Measurements from ENCODE around the gene YES1. TPM values are rescaled to one million over a fixed set of nuclear protein-coding genes. Genes with fewer than 3 reads are reported as not detected.

YES1 gene
- total and polyA plus RNA-seq, 2 donors (not counting 3 experiments of a cell fraction or from before 2014, with no cell fraction given), result 16.5 to 92.3 TPM

DNA sequence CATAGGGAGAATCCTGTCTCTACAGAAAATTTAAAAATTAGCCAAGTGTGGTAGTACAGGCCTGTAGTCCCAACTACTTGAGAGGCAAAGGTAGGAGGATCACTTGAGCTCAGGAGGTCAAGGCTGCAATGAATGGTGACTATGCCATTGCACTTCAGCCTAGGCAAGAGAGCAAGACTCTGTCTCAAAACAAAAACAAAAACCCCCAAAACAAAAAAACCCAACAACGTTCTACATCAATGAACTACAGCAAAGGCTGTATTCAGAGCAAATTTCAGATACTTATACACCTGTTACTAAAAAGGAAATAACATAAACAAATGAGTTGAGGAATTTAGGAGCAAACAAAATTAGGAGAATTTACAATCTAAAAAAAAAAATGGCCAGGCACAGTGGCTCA lies 22.6 kb downstream of the YES1 start:
- no TSS peak for BruUV-seq (replicated peaks)
- ChIA-PET POLR2A (no interaction called here), CTCF (interaction anchor here (1.4 kb wide), 1 partner anchor 41 kb away, joined by 4 read pairs; no protein-coding TSS in a partner anchor)
- no peaks in the 10 kb centered on the region for H3K9me1 ChIP-seq (replicated peaks; ENCODE audit: control insufficient read depth, extremely low read depth, insufficient read depth, low read length)
- no peaks in the 10 kb centered on the region for H3K9me3 ChIP-seq (replicated peaks; ENCODE audit: control insufficient read depth, insufficient read depth, low read length)
- dilution Hi-C loops (cut with MboI; ENCODE audit: extremely low pct_ligation_motif_present, low sequenced_read_pairs) (no loop called here), intact Hi-C loops (cut with micrococcal nuclease) (no loop called here)
- H3K4me2 ChIP-seq (ENCODE audit: insufficient read depth, low read length), result no peak overlapping the region
- H3K36me3 ChIP-seq (ENCODE audit: control insufficient read depth in 2 of 2, extremely low read depth in 1 of 2, insufficient read depth in 2 of 2, low read length in 2 of 2), result no peaks in the 10 kb centered on the region
- no peak overlapping the region for H3K9ac ChIP-seq (replicated peaks; ENCODE audit: extremely low read depth, insufficient read depth, low read length)
- H3K27me3 ChIP-seq (ENCODE audit: control insufficient read depth in 2 of 2, insufficient read depth in 2 of 2, low read length in 2 of 2), result no peaks in the 10 kb centered on the region
- TF ChIP-seq JUN (IDR thresholded peaks at IDR 0.05; ENCODE audit: borderline replicate concordance, insufficient read depth, insufficient read length, low read depth), result no peak
- no peak for TF ChIP-seq POLR2AphosphoS5 (IDR thresholded peaks at IDR 0.05; ENCODE audit: insufficient read depth, low read depth, low read length)
- no peak for TF ChIP-seq POLR2A (IDR thresholded peaks at IDR 0.05; ENCODE audit: low read depth, low read length)
- no peak for TF ChIP-seq MYC (IDR thresholded peaks at IDR 0.05; ENCODE audit: low read depth, low read length)
- TF ChIP-seq FOS (IDR thresholded peaks at IDR 0.05; ENCODE audit: borderline replicate concordance, insufficient read depth, low read length), result no peak
- TF ChIP-seq EZH2 (IDR thresholded peaks at IDR 0.05; ENCODE audit: borderline replicate concordance, low read depth, low read length, severe bottlenecking), result no peak
- TF ChIP-seq GATA2 (IDR thresholded peaks at IDR 0.05; ENCODE audit: insufficient read depth, insufficient read length, low read depth, low read length), result no peak
- no peak for TF ChIP-seq CTCF (IDR thresholded peaks at IDR 0.05; ENCODE audit: extremely low read depth in 1 of 2, insufficient read depth in 1 of 2, low read depth in 1 of 2, low read length in 2 of 2)
- TF ChIP-seq, protein P1, sequence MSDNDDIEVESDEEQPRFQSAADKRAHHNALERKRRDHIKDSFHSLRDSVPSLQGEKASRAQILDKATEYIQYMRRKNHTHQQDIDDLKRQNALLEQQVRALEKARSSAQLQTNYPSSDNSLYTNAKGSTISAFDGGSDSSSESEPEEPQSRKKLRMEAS (IDR thresholded peaks at IDR 0.05; ENCODE audit: insufficient read depth, insufficient read length), result no peak
- no peak overlapping the region for H3K27ac ChIP-seq (ENCODE audit: insufficient read depth, low read depth, low read length)
- DNase-seq (ENCODE audit: low read depth, low spot score), result no peak
- FAIRE-seq, result no peak
- H2AFZ ChIP-seq (ENCODE audit: low read depth, low read length), result no peak overlapping the region
- peaks cover 10% of the 10 kb centered on the region for H3K4me1 ChIP-seq (ENCODE audit: control insufficient read depth, extremely low read depth, insufficient read depth, low read length)
- no peak overlapping the region for H3K4me3 ChIP-seq (replicated peaks in 1 of 3; ENCODE audit: insufficient read depth in 1 of 3, low read depth in 1 of 3, low read length in 3 of 3)
- peaks cover 7% of the 10 kb centered on the region for H4K20me1 ChIP-seq (replicated peaks; ENCODE audit: control insufficient read depth, extremely low read depth, insufficient read depth, low read length)
- H3K79me2 ChIP-seq (ENCODE audit: control insufficient read depth, insufficient read depth, low read length), result peaks cover 97% of the 10 kb centered on the region

Data from endothelial cell of umbilical vein (primary cell).